ENCODE measurements around the gene OR10D3.

DNA sequence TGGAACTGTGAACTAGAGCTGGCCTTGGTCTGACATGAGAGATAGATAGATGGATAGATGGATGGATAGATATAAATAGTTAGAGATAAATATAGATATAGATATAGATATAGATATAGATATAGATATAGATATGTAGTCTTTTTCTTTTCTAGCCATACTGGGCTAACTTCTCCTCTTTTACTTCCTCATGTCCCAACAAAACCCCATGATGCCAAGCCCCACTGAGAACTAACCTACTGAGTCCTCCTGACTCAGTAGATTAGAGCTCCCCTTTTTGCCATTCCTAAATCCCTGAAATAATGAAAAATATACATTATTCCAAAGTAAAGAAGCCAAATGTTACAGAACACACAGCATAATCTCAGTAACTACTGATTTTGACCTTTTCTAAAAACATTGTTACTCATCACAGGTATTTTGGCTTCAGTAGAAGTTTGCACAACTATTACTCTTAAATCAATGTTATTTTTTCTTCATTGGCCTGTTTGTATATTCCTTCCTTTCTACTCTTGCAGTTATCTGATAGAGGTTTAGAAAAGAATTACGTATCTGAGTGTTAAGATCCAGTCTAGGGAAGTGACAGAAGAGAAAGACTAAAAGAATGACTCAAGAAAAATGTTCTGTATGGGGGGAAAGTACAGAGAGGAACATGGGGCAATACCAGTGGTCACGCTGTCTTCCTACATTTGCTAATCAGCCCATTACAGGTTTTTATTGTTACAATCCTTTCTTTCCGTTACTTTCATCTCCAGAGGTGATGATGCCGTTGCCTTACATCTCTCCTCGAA is 6.0 kb upstream of the OR10D3 start:
- TF ChIP-seq, protein P1, sequence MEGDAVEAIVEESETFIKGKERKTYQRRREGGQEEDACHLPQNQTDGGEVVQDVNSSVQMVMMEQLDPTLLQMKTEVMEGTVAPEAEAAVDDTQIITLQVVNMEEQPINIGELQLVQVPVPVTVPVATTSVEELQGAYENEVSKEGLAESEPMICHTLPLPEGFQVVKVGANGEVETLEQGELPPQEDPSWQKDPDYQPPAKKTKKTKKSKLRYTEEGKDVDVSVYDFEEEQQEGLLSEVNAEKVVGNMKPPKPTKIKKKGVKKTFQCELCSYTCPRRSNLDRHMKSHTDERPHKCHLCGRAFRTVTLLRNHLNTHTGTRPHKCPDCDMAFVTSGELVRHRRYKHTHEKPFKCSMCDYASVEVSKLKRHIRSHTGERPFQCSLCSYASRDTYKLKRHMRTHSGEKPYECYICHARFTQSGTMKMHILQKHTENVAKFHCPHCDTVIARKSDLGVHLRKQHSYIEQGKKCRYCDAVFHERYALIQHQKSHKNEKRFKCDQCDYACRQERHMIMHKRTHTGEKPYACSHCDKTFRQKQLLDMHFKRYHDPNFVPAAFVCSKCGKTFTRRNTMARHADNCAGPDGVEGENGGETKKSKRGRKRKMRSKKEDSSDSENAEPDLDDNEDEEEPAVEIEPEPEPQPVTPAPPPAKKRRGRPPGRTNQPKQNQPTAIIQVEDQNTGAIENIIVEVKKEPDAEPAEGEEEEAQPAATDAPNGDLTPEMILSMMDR (conservative IDR thresholded peaks at IDR 0.05; ENCODE audit: low read length) = no peak
- TF ChIP-seq EZH2phosphoT487 (IDR thresholded peaks at IDR 0.05; ENCODE audit: borderline replicate concordance) = no peak
